Measurements from ENCODE around the gene ARID1B. TPM values are rescaled to one million over a fixed set of nuclear protein-coding genes. Genes with fewer than 3 reads are reported as not detected.

Gene ARID1B
- total RNA-seq, 1 donor from 2014 or later: 101 TPM

GRCh38 chr6:156993713-156994112, 216.5 kb downstream of the ARID1B start:
- H3K27ac Mint-ChIP-seq (ENCODE audit: unreplicated experiment): no peak overlapping the region
- peaks cover 22% of the 10 kb centered on the region for H3K4me1 Mint-ChIP-seq
- no peaks in the 10 kb centered on the region for H3K9me3 Mint-ChIP-seq
- DNase-seq (ENCODE audit: low read depth, low spot score): no peak
- no peak for TF ChIP-seq CTCF (conservative IDR thresholded peaks at IDR 0.05)
- H3K36me3 Mint-ChIP-seq (ENCODE audit: low read depth): no peaks in the 10 kb centered on the region
- no peaks in the 10 kb centered on the region for H3K27me3 Mint-ChIP-seq (ENCODE audit: low read depth)
- H3K4me3 Mint-ChIP-seq: no peak overlapping the region

- Mint-ChIP-seq H3K4me1 (peaks cover 25% of the 10 kb centered on the region), H3K27me3 (ENCODE audit: low read depth) (no peaks in the 10 kb centered on the region), H3K36me3 (ENCODE audit: low read depth) (no peaks in the 10 kb centered on the region), H3K4me3 (no peak overlapping the region), H3K9me3 (no peaks in the 10 kb centered on the region), H3K27ac (ENCODE audit: unreplicated experiment) (no peak overlapping the region)
- no peak for TF ChIP-seq CTCF (conservative IDR thresholded peaks at IDR 0.05)
- no peak for DNase-seq (ENCODE audit: low read depth, low spot score)
These were observed 217.3 kb downstream of the ARID1B start for GRCh38 chr6:156994215-156995076.

- no peak for TF ChIP-seq CTCF (conservative IDR thresholded peaks at IDR 0.05)
- H3K4me3 Mint-ChIP-seq: no peak overlapping the region
- no peaks in the 10 kb centered on the region for H3K27me3 Mint-ChIP-seq (ENCODE audit: low read depth)
- no peak overlapping the region for H3K27ac Mint-ChIP-seq (ENCODE audit: unreplicated experiment)
- peaks cover 33% of the 10 kb centered on the region for H3K4me1 Mint-ChIP-seq
- no peaks in the 10 kb centered on the region for H3K36me3 Mint-ChIP-seq (ENCODE audit: low read depth)
- DNase-seq (ENCODE audit: low read depth, low spot score): no peak
- H3K9me3 Mint-ChIP-seq: no peaks in the 10 kb centered on the region
These were observed 218.3 kb downstream of the ARID1B start for GRCh38 chr6:156995502-156995901.

- no peaks in the 10 kb centered on the region for H3K9me3 Mint-ChIP-seq
- TF ChIP-seq CTCF (conservative IDR thresholded peaks at IDR 0.05): no peak
- no peak overlapping the region for H3K27ac Mint-ChIP-seq (ENCODE audit: unreplicated experiment)
- no peak overlapping the region for H3K4me3 Mint-ChIP-seq
- H3K4me1 Mint-ChIP-seq: peaks cover 33% of the 10 kb centered on the region
- no peak for DNase-seq (ENCODE audit: low read depth, low spot score)
- H3K27me3 Mint-ChIP-seq (ENCODE audit: low read depth): no peaks in the 10 kb centered on the region
- H3K36me3 Mint-ChIP-seq (ENCODE audit: low read depth): no peaks in the 10 kb centered on the region
These were observed 219.1 kb downstream of the ARID1B start for GRCh38 chr6:156996265-156996664.

- Mint-ChIP-seq H3K4me3 (no peak overlapping the region), H3K27me3 (ENCODE audit: low read depth) (no peaks in the 10 kb centered on the region), H3K36me3 (ENCODE audit: low read depth) (peaks cover 4% of the 10 kb centered on the region), H3K4me1 (peaks cover 27% of the 10 kb centered on the region), H3K9me3 (no peaks in the 10 kb centered on the region), H3K27ac (ENCODE audit: unreplicated experiment) (no peak overlapping the region)
- no peak for TF ChIP-seq CTCF (conservative IDR thresholded peaks at IDR 0.05)
- DNase-seq (ENCODE audit: low read depth, low spot score): no peak
These were observed 221.7 kb downstream of the ARID1B start for GRCh38 chr6:156998794-156999330.

Data from neural crest cell (in vitro differentiated cells).